Panc1 (cell line): Measurements from ENCODE around the gene DCAF8L1. TPM values are rescaled to one million over a fixed set of nuclear protein-coding genes. Genes with fewer than 3 reads are reported as not detected.

Experiments used
- ATAC-seq: fragments of 200-7000 bp; cut with Tn5 transposase; 2 replicates; pipeline ENCODE4 v1.9.1; 2020; ENCODE audit warnings: mild to moderate bottlenecking, moderate library complexity
- Bru-seq: library from RNA; stranded (reverse); fragments of 400-500 nt; gene quantifications from one replicate; lab custom pipeline; 2021; lab: Mats Ljungman, UMichigan
- BruChase-seq, 2 experiments: library from RNA; stranded (reverse); fragments of 400-500 nt; gene quantifications; one replicate each; lab custom pipeline; 2021; lab: Mats Ljungman, UMichigan
- BruUV-seq: library from RNA; stranded (reverse); fragments of 400-500 nt; replicated peaks from 2 replicates; lab custom pipeline; 2021; lab: Mats Ljungman, UMichigan
- CTCF ChIA-PET: fragments of 300-600 bp; sonication (Branson Sonifier 250); formaldehyde crosslinking; loops from one replicate; lab custom pipeline; 2022; ENCODE audit warnings: antibody characterized with exemption; lab: Charles Lee
- POLR2A ChIA-PET: fragments of 300-600 bp; sonication (Branson Sonifier 250); formaldehyde crosslinking; loops from one replicate; lab custom pipeline; 2022; ENCODE audit warnings: antibody characterized with exemption; lab: Charles Lee
- DNase-seq: peaks from one replicate; pipeline ENCODE4 v3.0.0-alpha.2; 2010; ENCODE audit warnings: low read depth, low spot score
- H3K27ac ChIP-seq: 2 replicates; pipeline ENCODE4 v1.5.1; 2011; ENCODE audit warnings: mild to moderate bottlenecking, low read length, inconsistent platforms
- H3K27me3 ChIP-seq: fragments of 200-500 bp; sonication (Bioruptor generic); 2 replicates; pipeline ENCODE4 v1.6.0; 2014; ENCODE audit warnings: low read length, inconsistent platforms; ENCODE audit not compliant: control insufficient read depth, insufficient read depth
- H3K36me3 ChIP-seq: fragments of 200-500 bp; sonication (Bioruptor generic); 2 replicates; pipeline ENCODE4 v1.5.1; 2014; ENCODE audit warnings: inconsistent platforms, mild to moderate bottlenecking, low read length, moderate library complexity; ENCODE audit not compliant: control insufficient read depth, insufficient read depth
- H3K4me1 ChIP-seq: 2 replicates; pipeline ENCODE4 v1.5.1; 2011; ENCODE audit warnings: inconsistent platforms, mild to moderate bottlenecking, low read length, moderate library complexity; ENCODE audit not compliant: control insufficient read depth, insufficient read depth
- H3K4me3 ChIP-seq, 2 experiments: 2 replicates each; pipeline ENCODE4 v1.5.1; 2011 to 2012; ENCODE audit warnings: low read depth in 2 of 2, low read length in 2 of 2, mild to moderate bottlenecking in 2 of 2, inconsistent platforms in 1 of 2, moderate library complexity in 1 of 2
- H3K9me3 ChIP-seq: fragments of 200-500 bp; sonication (Bioruptor generic); 2 replicates; pipeline ENCODE4 v1.5.1; 2014; ENCODE audit warnings: low read depth, mild to moderate bottlenecking, inconsistent platforms, low read length, moderate library complexity; ENCODE audit not compliant: control insufficient read depth, insufficient read depth
- POLR2AphosphoS5 ChIP-seq: IDR thresholded peaks from 2 replicates; pipeline ENCODE4 v1.6.1; 2012; ENCODE audit warnings: mild to moderate bottlenecking, low read depth, low read length, moderate library complexity
- SIN3A ChIP-seq: IDR thresholded peaks from 2 replicates; pipeline ENCODE4 v1.6.1; 2012; ENCODE audit warnings: low read depth, mild to moderate bottlenecking, low read length, moderate library complexity, borderline replicate concordance; ENCODE audit not compliant: insufficient read depth
- TCF7L2 ChIP-seq: IDR thresholded peaks from 2 replicates; pipeline ENCODE4 v1.6.1; 2011; ENCODE audit warnings: mild to moderate bottlenecking, low read depth, low read length, inconsistent platforms
- in situ Hi-C: cut with HindIII; loops from 2 replicates; pipeline ENCODE4 v1.10.0; 2016; ENCODE audit warnings: low sequenced_read_pairs, low pct_unique_long_range_greater_than_20kb
- intact Hi-C: fragments of 100-400 bp; cut with micrococcal nuclease; formaldehyde crosslinking; loops from one replicate; pipeline ENCODE4 v1.10.0; 2022; ENCODE audit not compliant: unreplicated experiment
- long read RNA-seq: library from polyadenylated mRNA; unstranded; transcript quantifications from one replicate; pipeline ENCODE4 v2.0.0, GENCODE V29; 2021; ENCODE audit not compliant: unreplicated experiment
- polyA plus RNA-seq: library from polyadenylated mRNA; unstranded; fragments of >200 nt; gene quantifications from one replicate; pipeline ENCODE4 v1.2.1, GENCODE V29; 2012; ENCODE audit warnings: missing spikeins; ENCODE audit not compliant: insufficient read length
- total RNA-seq: library from RNA; stranded (reverse); gene quantifications from one replicate; pipeline ENCODE4 v1.2.1, GENCODE V29; 2021; ENCODE audit not compliant: unreplicated experiment
- TF ChIP-seq, protein P1 (sequence below), 2 experiments: IDR thresholded peaks; 2 replicates each; pipeline ENCODE4 v1.6.1; 2011 to 2012; ENCODE audit warnings: low read depth in 2 of 2, control low read depth in 1 of 2, low read length in 1 of 2, mild to moderate bottlenecking in 1 of 2, moderate library complexity in 1 of 2; ENCODE audit not compliant: insufficient read depth in 1 of 2
- TF ChIP-seq, protein P2 (sequence below): fragments of 450-650 bp; IDR thresholded peaks from 2 replicates; pipeline ENCODE4 v1.5.1; 2017; ENCODE audit warnings: mild to moderate bottlenecking

DCAF8L1 gene
- total RNA-seq (not detected), Bru-seq, nascent RNA (not detected), BruChase-seq, experiment 1, labeled RNA remaining after a 2-hour chase (not detected), BruChase-seq, experiment 2, labeled RNA remaining after a 6-hour chase (not detected)
- not detected for polyA plus RNA-seq
- long read RNA-seq: 0 reads

- no peaks in the 10 kb centered on the region for H3K36me3 ChIP-seq
- no peak for ATAC-seq
- POLR2A ChIA-PET: no interaction called here
- no peaks in the 10 kb centered on the region for H3K27me3 ChIP-seq
- in situ Hi-C loops (no loop called here), intact Hi-C loops (no loop called here)
- no peak for DNase-seq
- TF ChIP-seq, protein P1, sequence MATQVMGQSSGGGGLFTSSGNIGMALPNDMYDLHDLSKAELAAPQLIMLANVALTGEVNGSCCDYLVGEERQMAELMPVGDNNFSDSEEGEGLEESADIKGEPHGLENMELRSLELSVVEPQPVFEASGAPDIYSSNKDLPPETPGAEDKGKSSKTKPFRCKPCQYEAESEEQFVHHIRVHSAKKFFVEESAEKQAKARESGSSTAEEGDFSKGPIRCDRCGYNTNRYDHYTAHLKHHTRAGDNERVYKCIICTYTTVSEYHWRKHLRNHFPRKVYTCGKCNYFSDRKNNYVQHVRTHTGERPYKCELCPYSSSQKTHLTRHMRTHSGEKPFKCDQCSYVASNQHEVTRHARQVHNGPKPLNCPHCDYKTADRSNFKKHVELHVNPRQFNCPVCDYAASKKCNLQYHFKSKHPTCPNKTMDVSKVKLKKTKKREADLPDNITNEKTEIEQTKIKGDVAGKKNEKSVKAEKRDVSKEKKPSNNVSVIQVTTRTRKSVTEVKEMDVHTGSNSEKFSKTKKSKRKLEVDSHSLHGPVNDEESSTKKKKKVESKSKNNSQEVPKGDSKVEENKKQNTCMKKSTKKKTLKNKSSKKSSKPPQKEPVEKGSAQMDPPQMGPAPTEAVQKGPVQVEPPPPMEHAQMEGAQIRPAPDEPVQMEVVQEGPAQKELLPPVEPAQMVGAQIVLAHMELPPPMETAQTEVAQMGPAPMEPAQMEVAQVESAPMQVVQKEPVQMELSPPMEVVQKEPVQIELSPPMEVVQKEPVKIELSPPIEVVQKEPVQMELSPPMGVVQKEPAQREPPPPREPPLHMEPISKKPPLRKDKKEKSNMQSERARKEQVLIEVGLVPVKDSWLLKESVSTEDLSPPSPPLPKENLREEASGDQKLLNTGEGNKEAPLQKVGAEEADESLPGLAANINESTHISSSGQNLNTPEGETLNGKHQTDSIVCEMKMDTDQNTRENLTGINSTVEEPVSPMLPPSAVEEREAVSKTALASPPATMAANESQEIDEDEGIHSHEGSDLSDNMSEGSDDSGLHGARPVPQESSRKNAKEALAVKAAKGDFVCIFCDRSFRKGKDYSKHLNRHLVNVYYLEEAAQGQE (IDR thresholded peaks at IDR 0.05; ENCODE audit: insufficient read depth in 1 of 2, low read depth in 2 of 2, low read length in 1 of 2): no peak
- TF ChIP-seq POLR2AphosphoS5: no peak
- no peak for TF ChIP-seq TCF7L2
- TF ChIP-seq SIN3A: no peak
- TF ChIP-seq, protein P2, sequence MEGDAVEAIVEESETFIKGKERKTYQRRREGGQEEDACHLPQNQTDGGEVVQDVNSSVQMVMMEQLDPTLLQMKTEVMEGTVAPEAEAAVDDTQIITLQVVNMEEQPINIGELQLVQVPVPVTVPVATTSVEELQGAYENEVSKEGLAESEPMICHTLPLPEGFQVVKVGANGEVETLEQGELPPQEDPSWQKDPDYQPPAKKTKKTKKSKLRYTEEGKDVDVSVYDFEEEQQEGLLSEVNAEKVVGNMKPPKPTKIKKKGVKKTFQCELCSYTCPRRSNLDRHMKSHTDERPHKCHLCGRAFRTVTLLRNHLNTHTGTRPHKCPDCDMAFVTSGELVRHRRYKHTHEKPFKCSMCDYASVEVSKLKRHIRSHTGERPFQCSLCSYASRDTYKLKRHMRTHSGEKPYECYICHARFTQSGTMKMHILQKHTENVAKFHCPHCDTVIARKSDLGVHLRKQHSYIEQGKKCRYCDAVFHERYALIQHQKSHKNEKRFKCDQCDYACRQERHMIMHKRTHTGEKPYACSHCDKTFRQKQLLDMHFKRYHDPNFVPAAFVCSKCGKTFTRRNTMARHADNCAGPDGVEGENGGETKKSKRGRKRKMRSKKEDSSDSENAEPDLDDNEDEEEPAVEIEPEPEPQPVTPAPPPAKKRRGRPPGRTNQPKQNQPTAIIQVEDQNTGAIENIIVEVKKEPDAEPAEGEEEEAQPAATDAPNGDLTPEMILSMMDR: no peak
- no peak within 1 kb of the TSS for H3K4me3 ChIP-seq
- H3K9me3 ChIP-seq: no peaks in the 10 kb centered on the region
- no peak within 1 kb of the TSS for H3K27ac ChIP-seq
- CTCF ChIA-PET: no interaction called here
- BruUV-seq: no TSS peak
- H3K4me1 ChIP-seq: no peaks in the 10 kb centered on the region
These were observed at the start of gene DCAF8L1 for GRCh38 chrX:27981349-27981748. Gene DCAF8L1 (minus strand): TSS chrX:27981449. CDS start chrX:27981334, 115 bp downstream.

DNA sequence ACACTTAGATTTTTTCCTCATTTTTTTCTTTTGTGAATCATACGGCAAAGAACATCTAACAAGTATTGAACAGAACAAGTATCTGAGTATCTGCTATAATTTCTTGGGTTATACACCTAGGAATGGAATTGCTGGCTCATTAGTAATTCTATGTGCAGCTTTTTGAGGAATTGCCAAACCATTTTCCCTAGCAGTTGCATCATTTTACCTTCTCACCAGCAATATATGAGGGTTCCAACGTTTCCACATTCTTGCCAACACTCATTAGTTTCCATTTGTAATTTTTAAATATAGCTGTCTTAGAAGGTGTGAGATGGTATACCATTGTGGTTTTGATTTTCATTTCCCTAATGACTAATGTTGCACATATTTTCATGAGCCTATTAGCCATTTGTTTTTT is 41.1 kb upstream of the DCAF8L1 start:
- Histone ChIP-seq H3K36me3 (no peaks in the 10 kb centered on the region), H3K4me3 (no peak overlapping the region), H3K27me3 (no peaks in the 10 kb centered on the region), H3K9me3 (no peaks in the 10 kb centered on the region), H3K4me1 (no peaks in the 10 kb centered on the region), H3K27ac (no peak overlapping the region)
- POLR2A ChIA-PET: no interaction called here
- BruUV-seq: no TSS peak
- in situ Hi-C loops: no loop called here
- TF ChIP-seq, protein P1 (IDR thresholded peaks at IDR 0.05; ENCODE audit: insufficient read depth in 1 of 2, low read depth in 2 of 2, low read length in 1 of 2): no peak
- TF ChIP-seq, protein P2: no peak
- no peak for TF ChIP-seq TCF7L2
- TF ChIP-seq SIN3A: no peak
- TF ChIP-seq POLR2AphosphoS5: no peak
- ATAC-seq (no peak), DNase-seq (no peak)
- CTCF ChIA-PET: no interaction called here
- intact Hi-C loops: no loop called here
